Osteocyte (in vitro differentiated cells): ENCODE data around the gene P2RY12. TPM values are rescaled to one million over a fixed set of nuclear protein-coding genes. Genes with fewer than 3 reads are reported as not detected.

ENCODE experiments used
- DNase-seq: peaks from one replicate; pipeline ENCODE4 v3.0.0; 2021; ENCODE audit warnings: mixed read lengths; ENCODE audit not compliant: unreplicated experiment; ENCODE audit errors: extremely low spot score
- H3K27ac Mint-ChIP-seq: one replicate; pipeline ENCODE4 v1.8.0; 2021; ENCODE audit warnings: mild to moderate bottlenecking, mixed read lengths; ENCODE audit not compliant: unreplicated experiment
- H3K27me3 Mint-ChIP-seq: one replicate; pipeline ENCODE4 v1.8.0; 2021; ENCODE audit warnings: mixed read lengths; ENCODE audit not compliant: unreplicated experiment
- H3K36me3 Mint-ChIP-seq: one replicate; pipeline ENCODE4 v1.8.0; 2021; ENCODE audit warnings: mixed read lengths; ENCODE audit not compliant: unreplicated experiment
- H3K4me1 Mint-ChIP-seq: one replicate; pipeline ENCODE4 v1.8.0; 2021; ENCODE audit warnings: mixed read lengths; ENCODE audit not compliant: unreplicated experiment
- H3K4me3 Mint-ChIP-seq: one replicate; pipeline ENCODE4 v1.8.0; 2021; ENCODE audit warnings: mild to moderate bottlenecking, moderate library complexity, mixed read lengths; ENCODE audit not compliant: unreplicated experiment
- H3K9me3 Mint-ChIP-seq: one replicate; pipeline ENCODE4 v1.8.0; 2021; ENCODE audit warnings: mixed read lengths; ENCODE audit not compliant: unreplicated experiment
- CTCF ChIP-seq: fragments of 200-600 bp; sonication (generic); IDR thresholded peaks from 2 replicates; pipeline ENCODE4 v1.5.0; 2021; ENCODE audit warnings: antibody characterized with exemption, mild to moderate bottlenecking, moderate library complexity
- total RNA-seq: library from RNA; stranded (reverse); gene quantifications from 2 replicates; pipeline ENCODE4 v1.2.1, GENCODE V29; 2021

The P2RY12 gene
- total RNA-seq, 1 donor from 2014 or later, result not detected

DNA sequence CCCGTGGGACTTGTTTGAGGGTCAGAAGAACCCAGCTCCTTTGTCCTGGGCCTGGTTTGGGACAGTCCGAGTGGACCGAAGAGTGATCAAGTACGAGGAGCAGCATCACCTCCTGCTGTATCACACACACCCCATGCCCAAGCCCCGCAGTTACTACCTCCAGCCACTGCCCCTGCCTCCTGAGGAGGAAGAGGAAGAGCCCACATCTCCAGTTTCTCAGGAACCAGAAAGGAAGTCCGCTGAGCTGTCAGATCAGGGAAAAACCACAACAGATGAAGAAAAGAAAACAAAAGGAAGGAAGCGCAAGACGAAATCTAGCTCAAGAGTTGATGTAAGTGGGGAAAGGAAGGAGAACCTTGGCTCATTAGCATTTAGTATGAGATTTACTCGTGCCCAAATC, 3.3 kb upstream of the P2RY12 start:
- Mint-ChIP-seq H3K36me3 (no peaks in the 10 kb centered on the region), H3K27ac (no peak overlapping the region), H3K9me3 (no peaks in the 10 kb centered on the region), H3K27me3 (no peaks in the 10 kb centered on the region), H3K4me3 (no peak overlapping the region), H3K4me1 (peaks cover 21% of the 10 kb centered on the region)
- no peak for TF ChIP-seq CTCF
- no peak for DNase-seq

DNA sequence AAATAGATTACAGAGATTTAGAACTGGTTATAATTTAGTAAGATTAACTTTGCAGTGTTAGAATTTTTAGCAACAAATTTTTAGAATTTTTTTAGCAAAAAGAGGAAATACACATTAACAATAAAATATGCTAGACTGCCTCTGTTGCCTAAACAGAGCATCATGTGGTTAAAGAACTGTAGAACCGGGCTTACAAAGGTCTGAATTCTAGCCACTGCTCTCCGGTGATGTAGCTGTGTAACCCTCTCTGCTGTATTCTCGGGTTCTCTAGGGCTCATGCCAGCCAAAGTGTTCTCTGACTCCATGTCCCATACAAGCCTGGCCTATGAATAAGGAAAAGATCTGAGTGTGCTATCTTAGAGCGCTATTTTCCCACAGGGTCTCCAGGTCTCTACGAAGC, 2.9 kb upstream of the P2RY12 start:
- H3K27ac Mint-ChIP-seq, result no peak overlapping the region
- no peaks in the 10 kb centered on the region for H3K9me3 Mint-ChIP-seq
- TF ChIP-seq CTCF, result no peak
- H3K4me1 Mint-ChIP-seq, result peaks cover 21% of the 10 kb centered on the region
- no peak for DNase-seq
- no peak overlapping the region for H3K4me3 Mint-ChIP-seq
- no peaks in the 10 kb centered on the region for H3K36me3 Mint-ChIP-seq
- no peaks in the 10 kb centered on the region for H3K27me3 Mint-ChIP-seq

DNA sequence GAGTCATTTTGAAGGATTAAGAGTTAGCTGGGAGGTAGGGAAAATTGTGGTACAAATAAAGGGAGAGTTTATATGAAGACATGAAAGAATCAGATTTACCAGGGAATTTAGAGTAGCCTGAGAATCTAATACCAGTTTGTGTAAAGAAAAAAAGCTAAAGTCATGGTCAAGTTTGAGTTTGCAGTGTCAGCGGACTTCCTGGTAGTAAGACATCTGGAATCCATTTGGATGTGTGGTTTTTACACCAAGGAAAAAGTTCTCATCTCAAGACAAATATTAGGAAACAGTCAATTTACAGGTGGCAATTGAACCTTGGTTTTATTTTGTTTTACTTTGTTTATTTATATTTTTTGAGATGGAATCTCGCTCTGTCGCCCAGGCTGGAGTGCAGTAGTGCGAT, 1.5 kb upstream of the P2RY12 start:
- peaks cover 21% of the 10 kb centered on the region for H3K4me1 Mint-ChIP-seq
- DNase-seq, result no peak
- TF ChIP-seq CTCF, result no peak

GRCh38 chr3:151383956-151384355, 597 bp downstream of the P2RY12 start:
- Mint-ChIP-seq H3K9me3 (no peaks in the 10 kb centered on the region), H3K27me3 (no peaks in the 10 kb centered on the region), H3K27ac (no peak overlapping the region), H3K4me1 (peaks cover 21% of the 10 kb centered on the region), H3K4me3 (peak overlapping the region; percentile 16), H3K36me3 (no peaks in the 10 kb centered on the region)
- no peak for TF ChIP-seq CTCF
- DNase-seq, result no peak

More for the DNA sequence above, 1.5 kb upstream of the P2RY12 start:
- no peak overlapping the region for H3K4me3 Mint-ChIP-seq
- peak overlapping the region; percentile 73 for H3K27ac Mint-ChIP-seq
- H3K9me3 Mint-ChIP-seq, result no peaks in the 10 kb centered on the region
- no peaks in the 10 kb centered on the region for H3K36me3 Mint-ChIP-seq
- no peaks in the 10 kb centered on the region for H3K27me3 Mint-ChIP-seq

DNA sequence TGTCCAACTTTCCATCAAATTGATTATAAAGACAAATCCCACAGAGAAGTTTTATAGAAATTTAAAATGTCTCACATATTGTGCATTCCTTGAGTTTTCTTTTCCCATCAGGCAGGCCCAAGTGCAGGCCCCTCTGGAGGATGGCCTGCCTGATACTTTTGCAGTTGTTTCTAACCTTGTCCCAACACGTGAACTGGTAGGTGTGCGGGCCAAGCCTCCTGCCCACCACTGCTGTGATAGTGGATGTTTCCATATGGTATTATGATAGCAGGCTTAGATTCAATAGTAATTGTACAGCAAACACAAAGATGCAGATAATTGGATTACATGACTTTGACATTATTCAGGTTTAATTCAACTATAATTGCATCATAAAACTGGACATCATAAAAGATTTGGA, 1.4 kb downstream of the P2RY12 start:
- no peaks in the 10 kb centered on the region for H3K27me3 Mint-ChIP-seq
- no peaks in the 10 kb centered on the region for H3K36me3 Mint-ChIP-seq
- TF ChIP-seq CTCF, result no peak
- no peak overlapping the region for H3K4me3 Mint-ChIP-seq
- peaks cover 21% of the 10 kb centered on the region for H3K4me1 Mint-ChIP-seq
- H3K9me3 Mint-ChIP-seq, result no peaks in the 10 kb centered on the region
- no peak for DNase-seq
- no peak overlapping the region for H3K27ac Mint-ChIP-seq
